ENCODE data around the gene OR8A1. TPM values are rescaled to one million over a fixed set of nuclear protein-coding genes. Genes with fewer than 3 reads are reported as not detected.

Gene OR8A1
- total RNA-seq, 1 experiment from 2014 or later = not detected

DNA sequence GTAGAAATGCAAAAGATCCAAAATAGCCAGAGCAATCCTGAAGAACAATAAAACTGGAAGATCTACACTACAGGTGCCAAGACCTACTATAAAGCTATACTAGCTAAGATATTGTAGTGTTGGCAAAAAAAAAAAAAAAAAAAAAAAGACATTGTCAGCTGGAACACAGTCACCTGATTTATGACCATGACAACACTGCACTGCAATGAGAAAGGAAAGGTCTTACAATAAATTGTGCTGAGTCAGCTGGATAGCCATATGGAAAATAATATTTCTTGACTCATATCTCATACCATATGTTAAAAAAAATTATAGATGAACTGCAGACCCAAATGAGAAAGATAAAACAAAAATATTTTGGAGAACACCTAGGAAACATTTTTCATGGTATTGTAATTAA lies 38.4 kb downstream of the OR8A1 start:
- H3K23me2 ChIP-seq (ENCODE audit: insufficient read length, low read depth, low read length, poor library complexity, severe bottlenecking) = no peaks in the 10 kb centered on the region
- H2AK5ac ChIP-seq (ENCODE audit: insufficient read length, low read length) = no peak overlapping the region
- no peaks in the 10 kb centered on the region for H4K20me1 ChIP-seq (ENCODE audit: control insufficient read depth, insufficient read depth, insufficient read length)
- H3K27me3 ChIP-seq (ENCODE audit: insufficient read depth, low read length) = no peaks in the 10 kb centered on the region
- no peak overlapping the region for H3K27ac Mint-ChIP-seq
- no peak overlapping the region for H3T11ph ChIP-seq (ENCODE audit: low read length)
- H3K36me3 Mint-ChIP-seq (ENCODE audit: insufficient read depth in 1 of 3, low read depth in 3 of 3) = no peaks in the 10 kb centered on the region
- H2AFZ ChIP-seq (ENCODE audit: low read length) = no peak overlapping the region
- no peak overlapping the region for H4K5ac ChIP-seq (ENCODE audit: insufficient read length, low read depth, low read length)
- H3K4me1 Mint-ChIP-seq = no peaks in the 10 kb centered on the region
- no peak overlapping the region for H3K9ac ChIP-seq (ENCODE audit: extremely low read depth, insufficient read length, low read length)
- H2BK20ac ChIP-seq (ENCODE audit: low read depth, low read length, poor library complexity, severe bottlenecking) = no peak overlapping the region
- no peak overlapping the region for H3K4ac ChIP-seq (ENCODE audit: low read depth, low read length)
- no peak overlapping the region for H4K8ac ChIP-seq (replicated peaks; ENCODE audit: insufficient read length, low read depth, low read length)
- no peak overlapping the region for H3K14ac ChIP-seq (ENCODE audit: insufficient read depth, low read length)
- no peak overlapping the region for H3K4me3 Mint-ChIP-seq
- no peak overlapping the region for H2BK120ac ChIP-seq (ENCODE audit: low read depth, low read length, poor library complexity, severe bottlenecking)
- no peak overlapping the region for H3K56ac ChIP-seq (ENCODE audit: insufficient read length, low read depth, low read length)
- no peak overlapping the region for H3K18ac ChIP-seq (ENCODE audit: insufficient read length, low read depth, low read length)
- H3K9me3 ChIP-seq (ENCODE audit: control insufficient read depth, low read depth, low read length) = no peaks in the 10 kb centered on the region
- no peak overlapping the region for H2BK12ac ChIP-seq (ENCODE audit: insufficient read length, low read depth, low read length)
- H3K79me1 ChIP-seq (ENCODE audit: insufficient read depth, low read depth, low read length, poor library complexity, severe bottlenecking) = no peaks in the 10 kb centered on the region
- no peak for DNase-seq
- no peak overlapping the region for H2BK5ac ChIP-seq (ENCODE audit: insufficient read length, low read length)
- H3K27me3 Mint-ChIP-seq (ENCODE audit: low read depth) = no peaks in the 10 kb centered on the region; the same call in 1 of the 2 replicates
- no peaks in the 10 kb centered on the region for H3K4me1 ChIP-seq (ENCODE audit: insufficient read depth, low read length)
- no peak overlapping the region for H2BK15ac ChIP-seq (ENCODE audit: low read depth, low read length)
- H3K27ac ChIP-seq (ENCODE audit: insufficient read length, low read depth, low read length) = no peak overlapping the region
- no peaks in the 10 kb centered on the region; a peak in 1 of 5 replicates for H3K9me3 Mint-ChIP-seq
- H3K4me2 ChIP-seq (ENCODE audit: insufficient read depth, insufficient read length, low read length) = no peak overlapping the region
- no peaks in the 10 kb centered on the region for H3K79me2 ChIP-seq (ENCODE audit: insufficient read depth, low read length)
- no peak overlapping the region for H4K91ac ChIP-seq (ENCODE audit: insufficient read length, low read depth, low read length)
- TF ChIP-seq, protein P1, sequence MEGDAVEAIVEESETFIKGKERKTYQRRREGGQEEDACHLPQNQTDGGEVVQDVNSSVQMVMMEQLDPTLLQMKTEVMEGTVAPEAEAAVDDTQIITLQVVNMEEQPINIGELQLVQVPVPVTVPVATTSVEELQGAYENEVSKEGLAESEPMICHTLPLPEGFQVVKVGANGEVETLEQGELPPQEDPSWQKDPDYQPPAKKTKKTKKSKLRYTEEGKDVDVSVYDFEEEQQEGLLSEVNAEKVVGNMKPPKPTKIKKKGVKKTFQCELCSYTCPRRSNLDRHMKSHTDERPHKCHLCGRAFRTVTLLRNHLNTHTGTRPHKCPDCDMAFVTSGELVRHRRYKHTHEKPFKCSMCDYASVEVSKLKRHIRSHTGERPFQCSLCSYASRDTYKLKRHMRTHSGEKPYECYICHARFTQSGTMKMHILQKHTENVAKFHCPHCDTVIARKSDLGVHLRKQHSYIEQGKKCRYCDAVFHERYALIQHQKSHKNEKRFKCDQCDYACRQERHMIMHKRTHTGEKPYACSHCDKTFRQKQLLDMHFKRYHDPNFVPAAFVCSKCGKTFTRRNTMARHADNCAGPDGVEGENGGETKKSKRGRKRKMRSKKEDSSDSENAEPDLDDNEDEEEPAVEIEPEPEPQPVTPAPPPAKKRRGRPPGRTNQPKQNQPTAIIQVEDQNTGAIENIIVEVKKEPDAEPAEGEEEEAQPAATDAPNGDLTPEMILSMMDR (conservative IDR thresholded peaks at IDR 0.05) = no peak
- no peak overlapping the region for H3K23ac ChIP-seq (ENCODE audit: insufficient read length, low read depth, low read length)

Data from H9 (cell line).